Measurements from ENCODE around the gene MTREX.

DNA sequence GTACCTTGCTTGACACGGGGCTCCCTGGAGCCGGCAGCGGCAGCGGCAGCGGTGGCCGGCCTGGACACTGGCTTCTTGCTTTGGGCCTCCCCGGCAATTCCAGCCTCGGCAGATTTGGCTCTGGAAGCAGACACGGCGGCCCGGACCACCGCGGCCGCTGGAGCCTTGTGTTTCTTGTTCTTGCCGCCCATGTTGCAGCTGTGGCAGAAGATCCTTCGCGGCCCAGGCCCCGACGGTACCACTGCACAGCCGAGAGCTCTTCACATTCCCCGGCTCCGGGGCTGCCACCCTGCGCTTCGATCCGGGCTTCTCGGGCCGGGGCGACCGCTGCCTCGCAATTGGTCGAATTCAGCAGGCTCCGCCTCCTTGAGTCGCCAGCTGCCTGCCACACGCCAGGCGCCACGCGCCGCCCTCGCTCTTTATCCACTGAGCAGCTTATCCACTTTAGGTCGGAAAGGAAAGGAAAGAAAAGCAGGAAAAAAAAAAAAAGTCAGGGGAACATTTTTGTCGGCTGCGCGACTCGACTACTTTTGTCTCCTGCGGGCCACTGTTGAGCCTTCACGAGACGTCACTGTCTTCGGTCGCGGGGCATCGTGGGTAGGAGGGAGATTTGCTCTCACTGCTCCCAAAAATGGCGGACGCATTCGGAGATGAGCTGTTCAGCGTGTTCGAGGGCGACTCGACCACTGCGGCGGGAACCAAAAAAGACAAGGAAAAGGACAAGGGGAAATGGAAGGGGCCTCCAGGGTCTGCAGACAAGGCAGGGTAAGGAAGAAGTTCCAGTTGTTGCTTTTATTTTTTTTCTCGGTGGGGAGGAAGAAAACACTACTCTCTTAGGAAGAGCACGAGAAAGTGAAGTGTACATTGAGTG, at the start of gene MTREX, which contains the start of gene DHX29:
- no peak for TF ChIP-seq CTCF (IDR thresholded peaks at IDR 0.05; ENCODE audit: low read depth, low read length)
- TF ChIP-seq EZH2phosphoT487 (IDR thresholded peaks at IDR 0.05; ENCODE audit: low read depth), result no peak

All from OCI-LY3 (cell line).